AG04450 (cell line): Measurements from ENCODE around the gene RCN1. TPM values are rescaled to one million over a fixed set of nuclear protein-coding genes. Genes with fewer than 3 reads are reported as not detected.
A peak's percentile ranks its signal among the peaks of the same experiment; 100 is the strongest.

Source experiments
- CTCF ChIA-PET: fragments of 300-600, 350-600 bp; formaldehyde crosslinking; extraction: SDS; loops from one replicate; lab custom pipeline; 2022; ENCODE audit warnings: antibody characterized with exemption, inconsistent platforms; lab: Charles Lee
- POLR2A ChIA-PET: fragments of 350-600 bp; formaldehyde crosslinking; extraction: SDS; loops from one replicate; lab custom pipeline; 2021; ENCODE audit warnings: antibody characterized with exemption, inconsistent platforms; lab: Yijun Ruan, JAX
- DNase-seq: peaks from one replicate; pipeline ENCODE4 v3.0.0-alpha.2; 2011; ENCODE audit warnings: low read depth, low spot score
- H3K27ac ChIP-seq: one replicate; pipeline ENCODE4 v1.5.1; 2012; ENCODE audit warnings: low read depth, low read length, control low read depth
- H3K27me3 ChIP-seq: one replicate; pipeline ENCODE4 v1.6.0; 2012; ENCODE audit warnings: low read length; ENCODE audit not compliant: control insufficient read depth, insufficient read depth
- H3K4me3 ChIP-seq: 2 replicates; pipeline ENCODE4 v1.5.1; 2011; ENCODE audit warnings: mild to moderate bottlenecking, low read depth, low read length, control low read depth
- H3K9me3 ChIP-seq: 2 replicates; pipeline ENCODE4 v1.5.1; 2012; ENCODE audit warnings: low read length; ENCODE audit not compliant: control insufficient read depth, insufficient read depth
- polyA plus RNA-seq: library from polyadenylated mRNA; depleted of rRNA; stranded (reverse); fragments of >200 nt; gene quantifications from 2 replicates; pipeline ENCODE4 v1.2.3, GENCODE V29; 2011
- TF ChIP-seq, protein P1 (sequence below): IDR thresholded peaks from 2 replicates; pipeline ENCODE4 v1.5.1; 2011; ENCODE audit warnings: low read depth, low read length, control low read depth, inconsistent platforms

Gene RCN1
- polyA plus RNA-seq, 1 experiment: 448 TPM

- ChIA-PET POLR2A (interaction anchor here (1.9 kb wide), 1 partner anchor 9 kb away, joined by 7 read pairs; the partner anchor contains the start of gene RCN1), CTCF (interaction anchor here (1.2 to 3.8 kb wide), 6 partner anchors 9 to 93 kb away, joined by 3 to 14 read pairs (median 4); no protein-coding TSS in a partner anchor)
- Histone ChIP-seq H3K9me3 (no peaks in the 10 kb centered on the region), H3K27ac (no peak overlapping the region), H3K27me3 (no peaks in the 10 kb centered on the region), H3K4me3 (no peak overlapping the region)
- no peak for DNase-seq
- TF ChIP-seq, protein P1, sequence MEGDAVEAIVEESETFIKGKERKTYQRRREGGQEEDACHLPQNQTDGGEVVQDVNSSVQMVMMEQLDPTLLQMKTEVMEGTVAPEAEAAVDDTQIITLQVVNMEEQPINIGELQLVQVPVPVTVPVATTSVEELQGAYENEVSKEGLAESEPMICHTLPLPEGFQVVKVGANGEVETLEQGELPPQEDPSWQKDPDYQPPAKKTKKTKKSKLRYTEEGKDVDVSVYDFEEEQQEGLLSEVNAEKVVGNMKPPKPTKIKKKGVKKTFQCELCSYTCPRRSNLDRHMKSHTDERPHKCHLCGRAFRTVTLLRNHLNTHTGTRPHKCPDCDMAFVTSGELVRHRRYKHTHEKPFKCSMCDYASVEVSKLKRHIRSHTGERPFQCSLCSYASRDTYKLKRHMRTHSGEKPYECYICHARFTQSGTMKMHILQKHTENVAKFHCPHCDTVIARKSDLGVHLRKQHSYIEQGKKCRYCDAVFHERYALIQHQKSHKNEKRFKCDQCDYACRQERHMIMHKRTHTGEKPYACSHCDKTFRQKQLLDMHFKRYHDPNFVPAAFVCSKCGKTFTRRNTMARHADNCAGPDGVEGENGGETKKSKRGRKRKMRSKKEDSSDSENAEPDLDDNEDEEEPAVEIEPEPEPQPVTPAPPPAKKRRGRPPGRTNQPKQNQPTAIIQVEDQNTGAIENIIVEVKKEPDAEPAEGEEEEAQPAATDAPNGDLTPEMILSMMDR: no peak
These were observed 8.4 kb upstream of the RCN1 start for GRCh38 chr11:32082346-32082986.

DNA sequence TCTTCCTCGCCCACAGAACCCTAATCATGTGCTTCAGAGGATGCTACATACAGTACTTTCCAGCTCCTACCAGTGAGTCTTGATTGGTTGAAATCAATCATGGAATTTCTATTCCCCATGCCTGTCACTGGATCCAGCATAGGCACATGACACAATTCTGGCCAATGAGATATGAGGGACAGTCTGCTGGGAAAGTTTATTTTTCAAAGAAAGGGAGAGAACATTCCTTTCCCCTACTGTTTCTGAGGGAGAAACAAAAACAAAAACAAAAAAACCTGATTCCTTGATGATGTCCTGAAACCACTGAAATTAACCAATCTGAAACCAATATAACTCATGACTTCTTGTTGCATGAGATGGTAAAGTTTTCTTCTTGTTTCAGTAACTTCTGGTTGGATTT is 3.3 kb upstream of the RCN1 start:
- ChIA-PET CTCF (interaction anchor here (3.1 kb wide), 1 partner anchor 35 kb away, joined by 12 read pairs; no protein-coding TSS in a partner anchor), POLR2A (no interaction called here)
- TF ChIP-seq, protein P1: no peak
- H3K27me3 ChIP-seq: no peaks in the 10 kb centered on the region
- peak overlapping the region; percentile 66 for H3K27ac ChIP-seq
- no peaks in the 10 kb centered on the region for H3K9me3 ChIP-seq
- no peak for DNase-seq
- H3K4me3 ChIP-seq: no peak overlapping the region; the same call in 1 of the 2 replicates

GRCh38 chr11:32088117-32088941 is 2.5 kb upstream of the RCN1 start:
- Histone ChIP-seq H3K27ac (peak overlapping the region; percentile 66), H3K9me3 (no peaks in the 10 kb centered on the region), H3K27me3 (no peaks in the 10 kb centered on the region), H3K4me3 (peak overlapping the region; percentile 28; the same call in 1 of the 2 replicates)
- DNase-seq: peak; percentile 62
- TF ChIP-seq, protein P1: no peak
- ChIA-PET CTCF (interaction anchor here (3.1 kb wide), 1 partner anchor 36 kb away, joined by 12 read pairs; no protein-coding TSS in a partner anchor), POLR2A (interaction anchor here (0.6 kb wide), 1 partner anchor 119 kb away, joined by 3 read pairs; no protein-coding TSS in a partner anchor)

- TF ChIP-seq, protein P1: no peak
- Histone ChIP-seq H3K4me3 (peak overlapping the region; percentile 86), H3K27ac (peak overlapping the region; percentile 93), H3K27me3 (no peaks in the 10 kb centered on the region), H3K9me3 (no peaks in the 10 kb centered on the region)
- ChIA-PET POLR2A (interaction anchor here (0.8 kb wide), 1 partner anchor 35 kb away, joined by 3 read pairs; no protein-coding TSS in a partner anchor), CTCF (no interaction called here)
- DNase-seq: no peak
These were observed 1.8 kb downstream of the RCN1 start for GRCh38 chr11:32092581-32093170.
